A549 (cell line): ENCODE data around the gene NUCKS1. TPM values are rescaled to one million over a fixed set of nuclear protein-coding genes. Genes with fewer than 3 reads are reported as not detected.

ENCODE experiments used
- ATAC-seq, 2 experiments: fragments of 200-7000 bp in 1 of 2; fragments of >200 bp in 1 of 2; cut with Nextera tagmentation in 1 of 2; cut with Tn5 transposase in 1 of 2; 3 replicates each; pipeline versions ENCODE4 v1.8.0 to v1.9.1; 2018 to 2020; ENCODE audit warnings: mild to moderate bottlenecking in 1 of 2, moderate library complexity in 1 of 2
- CTCF ChIA-PET: fragments of 300-600 bp; sonication (Branson Sonifier 250); formaldehyde crosslinking; extraction: SDS; loops from one replicate; lab custom pipeline; 2021; ENCODE audit warnings: antibody characterized with exemption, inconsistent platforms; lab: Yijun Ruan, JAX
- POLR2A ChIA-PET: fragments of 350-600 bp; formaldehyde crosslinking; extraction: SDS; loops from one replicate; lab custom pipeline; 2021; ENCODE audit warnings: antibody characterized with exemption, inconsistent platforms; lab: Yijun Ruan, JAX
- DNase-seq, 2 experiments: peaks; one replicate each; pipeline versions ENCODE4 v3.0.0 to v3.0.0-alpha.2; 2011 to 2016; ENCODE audit warnings: low read depth in 1 of 2, low spot score in 1 of 2
- FAIRE-seq: peaks from 2 replicates; lab custom pipeline; 2011; peaks lifted over from hg19 to GRCh38; lab: Jason Lieb, UNC
- H3K27ac ChIP-seq, 2 experiments: fragments of >200 bp; sonication (Bioruptor Twin); formaldehyde crosslinking; 3 replicates each; pipeline ENCODE4 v1.5.1; 2016 to 2017
- H3K4me1 ChIP-seq: fragments of >200 bp; sonication (Bioruptor Twin); formaldehyde crosslinking; 3 replicates; pipeline ENCODE4 v1.6.1; 2016
- H3K4me2 ChIP-seq: fragments of >200 bp; sonication (Bioruptor Twin); formaldehyde crosslinking; 3 replicates; pipeline ENCODE4 v1.6.1; 2016
- H3K4me3 ChIP-seq: fragments of >200 bp; sonication (Bioruptor Twin); formaldehyde crosslinking; 3 replicates; pipeline ENCODE4 v1.5.1; 2016
- H3K9me3 ChIP-seq: fragments of >200 bp; sonication (Bioruptor Twin); formaldehyde crosslinking; 3 replicates; pipeline ENCODE4 v1.6.1; 2016
- CBX8 ChIP-seq: fragments of 200-600 bp; sonication (generic); IDR thresholded peaks from 2 replicates; pipeline ENCODE4 v1.6.1; 2016
- CHD4 ChIP-seq: fragments of 200-600 bp; sonication (generic); IDR thresholded peaks from 2 replicates; pipeline ENCODE4 v1.6.1; 2016; ENCODE audit warnings: antibody characterized with exemption, mild to moderate bottlenecking, borderline replicate concordance
- EHF ChIP-seq: fragments of 250-450 bp; sonication (Bioruptor Pico); IDR thresholded peaks from 2 replicates; pipeline ENCODE4 v1.5.0; 2020; ENCODE audit warnings: mild to moderate bottlenecking
- EHMT2 ChIP-seq: fragments of 200-600 bp; sonication (generic); IDR thresholded peaks from 2 replicates; pipeline ENCODE4 v1.6.1; 2016; ENCODE audit warnings: antibody characterized with exemption, low read depth, mild to moderate bottlenecking, moderate library complexity
- ESRRA ChIP-seq: fragments of 150-350 bp; IDR thresholded peaks from 2 replicates; pipeline ENCODE4 v1.6.1; 2014; ENCODE audit warnings: mild to moderate bottlenecking, low read length, borderline replicate concordance
- FOSL2 ChIP-seq, 2 experiments: fragments of 450-650 bp in 1 of 2; fragments of >200 bp in 1 of 2; sonication (Bioruptor Twin) in 1 of 2; formaldehyde crosslinking; IDR thresholded peaks; 2 replicates each; pipeline versions ENCODE4 v1.5.0 to v1.6.1; 2016 to 2020; ENCODE audit warnings: mild to moderate bottlenecking in 1 of 2, moderate library complexity in 1 of 2
- HEYL ChIP-seq: fragments of 250-450 bp; sonication (Bioruptor Pico); IDR thresholded peaks from 2 replicates; pipeline ENCODE4 v1.8.0; 2021; ENCODE audit warnings: mild to moderate bottlenecking, moderate library complexity
- MAFK ChIP-seq: fragments of 450-650 bp; IDR thresholded peaks from 2 replicates; pipeline ENCODE4 v1.6.1; 2014; ENCODE audit not compliant: partially characterized antibody
- NFE2L2 ChIP-seq: fragments of 150-350 bp; conservative IDR thresholded peaks from 2 replicates; pipeline ENCODE4 v1.6.1; 2014; ENCODE audit warnings: low read length
- PHF8 ChIP-seq: fragments of 200-600 bp; sonication (generic); IDR thresholded peaks from 2 replicates; pipeline ENCODE4 v1.6.1; 2016; ENCODE audit warnings: low read depth, mild to moderate bottlenecking, antibody characterized with exemption, moderate library complexity, borderline replicate concordance
- RARB ChIP-seq: fragments of 250-450 bp; sonication (Bioruptor Pico); IDR thresholded peaks from 2 replicates; pipeline ENCODE4 v1.8.0; 2021; ENCODE audit warnings: mild to moderate bottlenecking, moderate library complexity
- RCOR1 ChIP-seq: fragments of 150-350 bp; IDR thresholded peaks from 2 replicates; pipeline ENCODE4 v1.6.1; 2014; ENCODE audit warnings: antibody characterized with exemption, low read length, low read depth
- ZC3H11A ChIP-seq: fragments of 450-650 bp; IDR thresholded peaks from 2 replicates; pipeline ENCODE4 v1.6.1; 2014; ENCODE audit warnings: antibody characterized with exemption, mild to moderate bottlenecking
- ZFP36 ChIP-seq: fragments of 450-650 bp; IDR thresholded peaks from 2 replicates; pipeline ENCODE4 v1.6.1; 2014; ENCODE audit warnings: borderline replicate concordance; ENCODE audit not compliant: partially characterized antibody
- WGBS: methylation state at CpG from one replicate; pipeline ENCODE4 v1.1.6; 2017; ENCODE audit errors: missing lambda C conversion rate; 5-methylcytosine and 5-hydroxymethylcytosine counted together
- polyA plus RNA-seq, 4 experiments: library from polyadenylated mRNA; depleted of rRNA in 3 of 4; stranded (reverse); fragments of >200 nt; fragmentation: RNase III in 1 of 4; extraction: RNeasy Plus Mini Kit Qiagen cat#74134 plus additional on column Dnase treatment in 1 of 4; gene quantifications; 2 replicates in 3 of 4; 3 replicates in 1 of 4; pipeline ENCODE4 v1.2.3, GENCODE V29; 2011 to 2017
- TF ChIP-seq, protein P1 (sequence below): fragments of 200-600 bp; sonication (generic); IDR thresholded peaks from 2 replicates; pipeline ENCODE4 v1.6.1; 2016; ENCODE audit warnings: antibody characterized with exemption, mild to moderate bottlenecking, moderate library complexity
- TF ChIP-seq, protein P2 (sequence below): fragments of 150-350 bp; IDR thresholded peaks from 2 replicates; pipeline ENCODE4 v1.6.1; 2014; ENCODE audit warnings: low read depth, mild to moderate bottlenecking, low read length
- TF ChIP-seq, protein P3 (sequence below): fragments of 250-450 bp; sonication (Bioruptor Pico); IDR thresholded peaks from 2 replicates; pipeline ENCODE4 v1.5.0; 2020; ENCODE audit warnings: low read depth, mild to moderate bottlenecking, moderate library complexity
- TF ChIP-seq, protein P4 (sequence below): IDR thresholded peaks from 2 replicates; pipeline ENCODE4 v1.6.1; 2012; ENCODE audit warnings: low read depth, borderline replicate concordance
- TF ChIP-seq, protein P5 (sequence below): fragments of >200 bp; sonication (Bioruptor Twin); formaldehyde crosslinking; IDR thresholded peaks from 3 replicates; pipeline ENCODE4 v1.6.1; 2016
- TF ChIP-seq, protein P6 (sequence below): fragments of 450-650 bp; IDR thresholded peaks from 2 replicates; pipeline ENCODE4 v1.6.1; 2014; ENCODE audit warnings: antibody characterized with exemption
- TF ChIP-seq, protein P7 (sequence below): IDR thresholded peaks from 2 replicates; pipeline ENCODE4 v1.6.1; 2012

NUCKS1 gene
- polyA plus RNA-seq, 2 of the 4 experiments (the other 2 are of a cell fraction), result 141 to 190 TPM

DNA sequence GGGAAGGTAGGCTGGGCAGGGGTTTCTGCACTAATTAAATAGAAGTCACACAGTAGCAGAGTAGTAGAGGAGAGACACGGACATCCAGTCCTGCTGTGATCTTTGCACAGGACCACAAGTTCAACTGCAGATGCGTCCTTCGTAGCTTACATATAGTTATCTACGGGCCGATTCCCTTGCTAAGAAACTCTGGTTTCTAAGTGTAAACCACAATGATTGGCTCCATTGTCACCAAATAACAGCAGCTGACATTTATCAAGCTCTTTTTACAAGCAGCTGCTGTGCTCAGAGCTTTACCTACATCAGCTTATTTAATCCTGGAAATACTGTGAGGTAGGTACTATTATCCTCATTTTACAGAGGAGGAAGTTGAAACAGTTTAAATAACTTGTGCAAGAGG is 72.8 kb downstream of the NUCKS1 start (continued):
- TF ChIP-seq, protein P1, sequence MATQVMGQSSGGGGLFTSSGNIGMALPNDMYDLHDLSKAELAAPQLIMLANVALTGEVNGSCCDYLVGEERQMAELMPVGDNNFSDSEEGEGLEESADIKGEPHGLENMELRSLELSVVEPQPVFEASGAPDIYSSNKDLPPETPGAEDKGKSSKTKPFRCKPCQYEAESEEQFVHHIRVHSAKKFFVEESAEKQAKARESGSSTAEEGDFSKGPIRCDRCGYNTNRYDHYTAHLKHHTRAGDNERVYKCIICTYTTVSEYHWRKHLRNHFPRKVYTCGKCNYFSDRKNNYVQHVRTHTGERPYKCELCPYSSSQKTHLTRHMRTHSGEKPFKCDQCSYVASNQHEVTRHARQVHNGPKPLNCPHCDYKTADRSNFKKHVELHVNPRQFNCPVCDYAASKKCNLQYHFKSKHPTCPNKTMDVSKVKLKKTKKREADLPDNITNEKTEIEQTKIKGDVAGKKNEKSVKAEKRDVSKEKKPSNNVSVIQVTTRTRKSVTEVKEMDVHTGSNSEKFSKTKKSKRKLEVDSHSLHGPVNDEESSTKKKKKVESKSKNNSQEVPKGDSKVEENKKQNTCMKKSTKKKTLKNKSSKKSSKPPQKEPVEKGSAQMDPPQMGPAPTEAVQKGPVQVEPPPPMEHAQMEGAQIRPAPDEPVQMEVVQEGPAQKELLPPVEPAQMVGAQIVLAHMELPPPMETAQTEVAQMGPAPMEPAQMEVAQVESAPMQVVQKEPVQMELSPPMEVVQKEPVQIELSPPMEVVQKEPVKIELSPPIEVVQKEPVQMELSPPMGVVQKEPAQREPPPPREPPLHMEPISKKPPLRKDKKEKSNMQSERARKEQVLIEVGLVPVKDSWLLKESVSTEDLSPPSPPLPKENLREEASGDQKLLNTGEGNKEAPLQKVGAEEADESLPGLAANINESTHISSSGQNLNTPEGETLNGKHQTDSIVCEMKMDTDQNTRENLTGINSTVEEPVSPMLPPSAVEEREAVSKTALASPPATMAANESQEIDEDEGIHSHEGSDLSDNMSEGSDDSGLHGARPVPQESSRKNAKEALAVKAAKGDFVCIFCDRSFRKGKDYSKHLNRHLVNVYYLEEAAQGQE, result no peak
- TF ChIP-seq ZFP36, result no peak
- TF ChIP-seq PHF8, result no peak
- TF ChIP-seq, protein P2, sequence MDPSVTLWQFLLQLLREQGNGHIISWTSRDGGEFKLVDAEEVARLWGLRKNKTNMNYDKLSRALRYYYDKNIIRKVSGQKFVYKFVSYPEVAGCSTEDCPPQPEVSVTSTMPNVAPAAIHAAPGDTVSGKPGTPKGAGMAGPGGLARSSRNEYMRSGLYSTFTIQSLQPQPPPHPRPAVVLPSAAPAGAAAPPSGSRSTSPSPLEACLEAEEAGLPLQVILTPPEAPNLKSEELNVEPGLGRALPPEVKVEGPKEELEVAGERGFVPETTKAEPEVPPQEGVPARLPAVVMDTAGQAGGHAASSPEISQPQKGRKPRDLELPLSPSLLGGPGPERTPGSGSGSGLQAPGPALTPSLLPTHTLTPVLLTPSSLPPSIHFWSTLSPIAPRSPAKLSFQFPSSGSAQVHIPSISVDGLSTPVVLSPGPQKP, result no peak
- no peak for TF ChIP-seq ESRRA
- TF ChIP-seq, protein P3, sequence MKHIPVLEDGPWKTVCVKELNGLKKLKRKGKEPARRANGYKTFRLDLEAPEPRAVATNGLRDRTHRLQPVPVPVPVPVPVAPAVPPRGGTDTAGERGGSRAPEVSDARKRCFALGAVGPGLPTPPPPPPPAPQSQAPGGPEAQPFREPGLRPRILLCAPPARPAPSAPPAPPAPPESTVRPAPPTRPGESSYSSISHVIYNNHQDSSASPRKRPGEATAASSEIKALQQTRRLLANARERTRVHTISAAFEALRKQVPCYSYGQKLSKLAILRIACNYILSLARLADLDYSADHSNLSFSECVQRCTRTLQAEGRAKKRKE (CRISPR knock-in tag), result no peak
- TF ChIP-seq RCOR1, result no peak
- no peak for TF ChIP-seq NFE2L2
- TF ChIP-seq, protein P4, sequence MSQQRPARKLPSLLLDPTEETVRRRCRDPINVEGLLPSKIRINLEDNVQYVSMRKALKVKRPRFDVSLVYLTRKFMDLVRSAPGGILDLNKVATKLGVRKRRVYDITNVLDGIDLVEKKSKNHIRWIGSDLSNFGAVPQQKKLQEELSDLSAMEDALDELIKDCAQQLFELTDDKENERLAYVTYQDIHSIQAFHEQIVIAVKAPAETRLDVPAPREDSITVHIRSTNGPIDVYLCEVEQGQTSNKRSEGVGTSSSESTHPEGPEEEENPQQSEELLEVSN, result no peak

DNA sequence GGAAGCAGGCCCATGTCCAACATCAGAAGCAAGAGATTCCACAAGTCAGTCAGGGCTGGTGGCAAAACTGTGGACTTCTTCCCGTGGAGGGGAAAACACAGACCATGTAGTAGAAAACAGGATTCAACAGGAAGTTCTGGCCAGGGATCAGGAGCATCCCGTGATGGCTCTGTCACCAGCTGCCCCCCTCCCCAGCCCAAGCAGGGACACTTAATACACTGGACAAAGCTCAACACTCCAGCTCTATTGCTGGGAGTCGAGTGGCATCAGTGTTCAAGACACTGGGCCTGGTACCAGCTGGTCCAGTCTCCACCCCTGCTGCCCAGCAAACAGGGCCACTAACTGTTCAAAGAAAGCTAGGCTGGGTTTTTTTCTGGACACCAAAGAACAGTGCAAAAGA is 73.4 kb downstream of the NUCKS1 start:
- H3K4me1 ChIP-seq, result peaks cover 8% of the 10 kb centered on the region
- no peak overlapping the region for H3K27ac ChIP-seq
- 59% methylated on average over 3 of the region's 3 CpGs for WGBS
- DNase-seq (no peak), FAIRE-seq (no peak), ATAC-seq (no peak)
- no peak overlapping the region for H3K4me3 ChIP-seq
- POLR2A ChIA-PET, result no interaction called here
- H3K4me2 ChIP-seq, result no peak overlapping the region
- TF ChIP-seq ZFP36 (no peak), CHD4 (no peak), RCOR1 (no peak), HEYL (CRISPR knock-in tag) (no peak), ZC3H11A (no peak), FOSL2 (IDR thresholded peaks at IDR 0.05) (no peak), FOSL2 (CRISPR knock-in tag; IDR thresholded peaks at IDR 0.05) (no peak), MAFK (no peak), RARB (no peak), PHF8 (no peak), EHF (CRISPR knock-in tag) (no peak), CBX8 (no peak), EHMT2 (no peak)
- TF ChIP-seq, protein P5, sequence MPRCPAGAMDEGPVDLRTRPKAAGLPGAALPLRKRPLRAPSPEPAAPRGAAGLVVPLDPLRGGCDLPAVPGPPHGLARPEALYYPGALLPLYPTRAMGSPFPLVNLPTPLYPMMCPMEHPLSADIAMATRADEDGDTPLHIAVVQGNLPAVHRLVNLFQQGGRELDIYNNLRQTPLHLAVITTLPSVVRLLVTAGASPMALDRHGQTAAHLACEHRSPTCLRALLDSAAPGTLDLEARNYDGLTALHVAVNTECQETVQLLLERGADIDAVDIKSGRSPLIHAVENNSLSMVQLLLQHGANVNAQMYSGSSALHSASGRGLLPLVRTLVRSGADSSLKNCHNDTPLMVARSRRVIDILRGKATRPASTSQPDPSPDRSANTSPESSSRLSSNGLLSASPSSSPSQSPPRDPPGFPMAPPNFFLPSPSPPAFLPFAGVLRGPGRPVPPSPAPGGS, result no peak
- TF ChIP-seq, protein P6, sequence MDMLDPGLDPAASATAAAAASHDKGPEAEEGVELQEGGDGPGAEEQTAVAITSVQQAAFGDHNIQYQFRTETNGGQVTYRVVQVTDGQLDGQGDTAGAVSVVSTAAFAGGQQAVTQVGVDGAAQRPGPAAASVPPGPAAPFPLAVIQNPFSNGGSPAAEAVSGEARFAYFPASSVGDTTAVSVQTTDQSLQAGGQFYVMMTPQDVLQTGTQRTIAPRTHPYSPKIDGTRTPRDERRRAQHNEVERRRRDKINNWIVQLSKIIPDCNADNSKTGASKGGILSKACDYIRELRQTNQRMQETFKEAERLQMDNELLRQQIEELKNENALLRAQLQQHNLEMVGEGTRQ, result no peak
- TF ChIP-seq, protein P7, sequence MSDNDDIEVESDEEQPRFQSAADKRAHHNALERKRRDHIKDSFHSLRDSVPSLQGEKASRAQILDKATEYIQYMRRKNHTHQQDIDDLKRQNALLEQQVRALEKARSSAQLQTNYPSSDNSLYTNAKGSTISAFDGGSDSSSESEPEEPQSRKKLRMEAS, result no peak
- H3K9me3 ChIP-seq, result no peaks in the 10 kb centered on the region
- CTCF ChIA-PET, result interaction anchor here (1.4 to 13.2 kb wide), 4 partner anchors 19 to 85 kb away, joined by 4 to 117 read pairs (median 11); no protein-coding TSS in a partner anchor
